ENCODE data around the gene TENM3.

The TENM3 gene

GRCh38 chr4:182504463-182504862 is 261.3 kb downstream of the TENM3 start:
- no peak overlapping the region for H3K9ac ChIP-seq (ENCODE audit: low read length in 2 of 2)
- no peaks in the 10 kb centered on the region for H3K36me3 ChIP-seq (ENCODE audit: control insufficient read depth in 2 of 2, insufficient read depth in 2 of 2, low read length in 2 of 2)
- no peaks in the 10 kb centered on the region for H3K9me3 ChIP-seq (ENCODE audit: control insufficient read depth in 2 of 2, low read length in 2 of 2)
- no peaks in the 10 kb centered on the region for H3K27me3 ChIP-seq (ENCODE audit: control insufficient read depth in 1 of 2, insufficient read depth in 2 of 2, low read length in 2 of 2)
- H3K27ac ChIP-seq (ENCODE audit: low read length), result no peak overlapping the region
- no peaks in the 10 kb centered on the region for H3K4me1 ChIP-seq (ENCODE audit: control insufficient read depth, insufficient read depth, low read length)
- H3K4me3 ChIP-seq (ENCODE audit: low read length in 2 of 2), result no peak overlapping the region

DNA sequence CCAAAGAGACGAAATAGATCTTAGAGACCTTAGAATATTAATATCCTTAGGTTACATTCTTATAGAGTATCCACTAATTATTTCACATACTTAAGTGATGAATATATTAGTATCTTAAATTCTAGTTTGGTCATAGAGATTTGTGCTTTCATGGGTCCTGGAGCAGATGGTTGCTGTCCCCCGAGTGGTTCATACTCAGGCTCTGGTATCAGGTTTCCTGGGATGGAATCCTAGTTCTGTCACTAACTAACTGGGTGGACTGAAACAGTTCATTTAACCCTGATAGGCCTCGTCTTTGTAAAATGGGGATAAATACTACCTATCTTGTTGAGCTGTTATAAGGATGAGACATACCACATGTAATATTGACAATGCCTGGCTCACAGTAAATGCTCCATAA is 264.6 kb downstream of the TENM3 start:
- no peak overlapping the region for H3K4me3 ChIP-seq (ENCODE audit: low read length in 2 of 2)
- no peaks in the 10 kb centered on the region for H3K4me1 ChIP-seq (ENCODE audit: control insufficient read depth, insufficient read depth, low read length)
- no peak overlapping the region for H3K9ac ChIP-seq (ENCODE audit: low read length in 2 of 2)
- H3K9me3 ChIP-seq (ENCODE audit: control insufficient read depth in 2 of 2, low read length in 2 of 2), result no peaks in the 10 kb centered on the region
- H3K27ac ChIP-seq (ENCODE audit: low read length), result no peak overlapping the region
- no peaks in the 10 kb centered on the region for H3K36me3 ChIP-seq (ENCODE audit: control insufficient read depth in 2 of 2, insufficient read depth in 2 of 2, low read length in 2 of 2)
- H3K27me3 ChIP-seq (ENCODE audit: control insufficient read depth in 1 of 2, insufficient read depth in 2 of 2, low read length in 2 of 2), result no peaks in the 10 kb centered on the region

DNA sequence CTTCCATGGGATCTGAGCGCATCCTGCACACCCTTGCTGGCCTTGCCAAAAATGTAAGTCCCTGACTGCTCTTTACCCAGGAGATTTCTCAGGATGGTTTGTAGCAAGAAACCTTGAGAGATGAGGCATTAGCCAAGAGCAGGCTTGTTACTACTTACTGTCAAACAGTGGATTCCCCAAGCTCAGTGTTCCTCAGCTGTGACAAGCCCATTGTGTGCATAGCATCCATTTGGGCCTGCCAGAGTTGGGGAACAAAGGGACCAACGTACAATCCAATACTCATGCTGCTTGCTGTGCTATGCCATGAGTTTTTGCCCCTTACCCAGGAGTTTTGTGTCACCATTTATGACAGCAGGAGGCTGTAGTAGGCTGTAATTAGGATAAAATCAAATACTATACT is 267.6 kb downstream of the TENM3 start:
- no peaks in the 10 kb centered on the region for H3K9me3 ChIP-seq (ENCODE audit: control insufficient read depth in 2 of 2, low read length in 2 of 2)
- H3K27me3 ChIP-seq (ENCODE audit: control insufficient read depth in 1 of 2, insufficient read depth in 2 of 2, low read length in 2 of 2), result no peaks in the 10 kb centered on the region
- H3K4me3 ChIP-seq (ENCODE audit: low read length in 2 of 2), result no peak overlapping the region
- no peaks in the 10 kb centered on the region for H3K4me1 ChIP-seq (ENCODE audit: control insufficient read depth, insufficient read depth, low read length)
- H3K36me3 ChIP-seq (ENCODE audit: control insufficient read depth in 2 of 2, insufficient read depth in 2 of 2, low read length in 2 of 2), result no peaks in the 10 kb centered on the region
- H3K27ac ChIP-seq (ENCODE audit: low read length), result no peak overlapping the region
- no peak overlapping the region for H3K9ac ChIP-seq (ENCODE audit: low read length in 2 of 2)

DNA sequence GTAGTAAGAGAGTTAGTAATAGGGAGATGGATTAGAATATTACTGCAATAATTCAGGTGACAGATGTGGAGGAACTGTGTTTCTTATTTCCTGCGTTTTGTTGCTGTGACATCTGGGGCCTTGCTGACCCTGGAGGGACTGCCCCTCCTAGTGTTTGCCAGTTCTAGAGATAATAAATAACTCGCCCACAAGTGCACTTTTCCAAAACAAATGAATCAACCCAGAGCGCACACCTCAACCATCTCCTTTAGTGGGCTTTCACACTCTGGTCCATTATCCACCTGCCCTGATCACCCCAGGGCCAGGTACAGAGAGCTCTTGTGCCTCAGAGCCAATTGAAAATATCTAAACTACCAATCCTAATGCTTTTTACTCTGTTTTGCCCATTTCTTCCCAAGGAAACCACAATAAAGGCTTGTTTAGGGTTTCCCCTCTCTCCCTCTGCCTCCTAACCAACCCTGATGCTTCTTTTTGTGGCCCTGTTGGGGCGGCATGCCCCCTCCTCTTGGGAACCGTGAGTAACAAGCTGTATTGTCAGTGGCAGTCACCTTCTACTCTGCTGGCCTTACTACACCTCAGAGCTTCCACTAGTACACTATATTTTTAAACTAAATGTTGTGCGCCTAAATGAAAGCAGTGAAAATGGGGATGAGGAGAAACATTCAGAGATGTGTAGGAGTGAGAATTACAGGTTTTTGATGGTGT is 270.5 kb downstream of the TENM3 start:
- no peaks in the 10 kb centered on the region for H3K27me3 ChIP-seq (ENCODE audit: control insufficient read depth in 1 of 2, insufficient read depth in 2 of 2, low read length in 2 of 2)
- no peaks in the 10 kb centered on the region for H3K36me3 ChIP-seq (ENCODE audit: control insufficient read depth in 2 of 2, insufficient read depth in 2 of 2, low read length in 2 of 2)
- no peak overlapping the region for H3K27ac ChIP-seq (ENCODE audit: low read length)
- H3K4me1 ChIP-seq (ENCODE audit: control insufficient read depth, insufficient read depth, low read length), result no peaks in the 10 kb centered on the region
- H3K9me3 ChIP-seq (ENCODE audit: control insufficient read depth in 2 of 2, low read length in 2 of 2), result no peaks in the 10 kb centered on the region
- H3K4me3 ChIP-seq (ENCODE audit: low read length in 2 of 2), result no peak overlapping the region
- no peak overlapping the region for H3K9ac ChIP-seq (ENCODE audit: low read length in 2 of 2)

DNA sequence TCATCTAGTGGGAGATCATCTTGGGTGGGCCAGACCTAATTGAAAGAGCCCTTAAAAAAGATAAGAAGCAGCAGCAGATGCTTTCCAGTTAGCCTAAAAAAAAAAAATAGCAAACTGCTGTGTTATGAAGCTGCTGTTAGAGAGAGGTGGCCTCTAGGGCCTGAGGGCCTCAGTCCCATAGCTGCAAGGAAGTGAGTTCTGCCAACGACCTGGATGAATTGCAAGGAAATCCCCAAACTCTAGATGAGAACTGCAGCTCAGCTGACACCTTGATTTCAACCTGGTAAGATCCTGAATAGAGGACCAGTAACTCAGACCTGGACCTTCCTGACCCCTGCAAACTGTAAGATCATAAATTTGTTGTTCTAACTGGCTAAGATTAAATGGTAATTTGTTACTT is 275.2 kb downstream of the TENM3 start:
- no peaks in the 10 kb centered on the region for H3K27me3 ChIP-seq (ENCODE audit: control insufficient read depth in 1 of 2, insufficient read depth in 2 of 2, low read length in 2 of 2)
- no peak overlapping the region for H3K27ac ChIP-seq (ENCODE audit: low read length)
- no peak overlapping the region for H3K4me3 ChIP-seq (ENCODE audit: low read length in 2 of 2)
- H3K9ac ChIP-seq (ENCODE audit: low read length in 2 of 2), result no peak overlapping the region
- H3K36me3 ChIP-seq (ENCODE audit: control insufficient read depth in 2 of 2, insufficient read depth in 2 of 2, low read length in 2 of 2), result no peaks in the 10 kb centered on the region
- no peaks in the 10 kb centered on the region for H3K9me3 ChIP-seq (ENCODE audit: control insufficient read depth in 2 of 2, low read length in 2 of 2)
- H3K4me1 ChIP-seq (ENCODE audit: control insufficient read depth, insufficient read depth, low read length), result no peaks in the 10 kb centered on the region

GRCh38 chr4:182519528-182519927 is 276.3 kb downstream of the TENM3 start:
- no peak overlapping the region for H3K9ac ChIP-seq (ENCODE audit: low read length in 2 of 2)
- no peak overlapping the region for H3K4me3 ChIP-seq (ENCODE audit: low read length in 2 of 2)
- no peaks in the 10 kb centered on the region for H3K36me3 ChIP-seq (ENCODE audit: control insufficient read depth in 2 of 2, insufficient read depth in 2 of 2, low read length in 2 of 2)
- no peak overlapping the region for H3K27ac ChIP-seq (ENCODE audit: low read length)
- H3K4me1 ChIP-seq (ENCODE audit: control insufficient read depth, insufficient read depth, low read length), result no peaks in the 10 kb centered on the region
- H3K9me3 ChIP-seq (ENCODE audit: control insufficient read depth in 2 of 2, low read length in 2 of 2), result no peaks in the 10 kb centered on the region
- H3K27me3 ChIP-seq (ENCODE audit: control insufficient read depth in 1 of 2, insufficient read depth in 2 of 2, low read length in 2 of 2), result no peaks in the 10 kb centered on the region

GRCh38 chr4:182521011-182521410 is 277.8 kb downstream of the TENM3 start:
- no peaks in the 10 kb centered on the region for H3K4me1 ChIP-seq (ENCODE audit: control insufficient read depth, insufficient read depth, low read length)
- no peaks in the 10 kb centered on the region for H3K27me3 ChIP-seq (ENCODE audit: control insufficient read depth in 1 of 2, insufficient read depth in 2 of 2, low read length in 2 of 2)
- no peak overlapping the region for H3K4me3 ChIP-seq (ENCODE audit: low read length in 2 of 2)
- no peak overlapping the region for H3K9ac ChIP-seq (ENCODE audit: low read length in 2 of 2)
- H3K27ac ChIP-seq (ENCODE audit: low read length), result no peak overlapping the region
- no peaks in the 10 kb centered on the region for H3K9me3 ChIP-seq (ENCODE audit: control insufficient read depth in 2 of 2, low read length in 2 of 2)
- no peaks in the 10 kb centered on the region for H3K36me3 ChIP-seq (ENCODE audit: control insufficient read depth in 2 of 2, insufficient read depth in 2 of 2, low read length in 2 of 2)

DNA sequence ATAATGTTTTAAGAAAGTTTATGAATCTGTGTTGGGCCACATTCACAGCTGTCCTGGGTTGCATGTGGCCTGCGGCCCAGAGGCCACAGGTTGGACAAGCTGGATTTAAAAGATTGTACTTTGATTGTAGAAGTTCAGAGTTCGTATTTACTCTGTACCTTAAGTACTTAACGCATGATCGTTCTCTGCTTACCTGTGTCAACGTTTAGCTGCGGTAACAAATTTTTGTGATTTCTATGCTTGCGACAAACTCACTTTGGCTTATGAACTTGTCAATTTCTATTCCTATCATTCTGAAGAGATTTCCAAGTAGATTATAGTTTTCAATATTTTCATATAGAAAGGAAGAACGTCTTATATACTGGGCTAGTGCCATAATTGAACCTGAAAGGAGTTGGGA is 285.6 kb downstream of the TENM3 start:
- Histone ChIP-seq H3K27ac (ENCODE audit: low read length) (no peak overlapping the region), H3K4me1 (ENCODE audit: control insufficient read depth, insufficient read depth, low read length) (peaks cover 6% of the 10 kb centered on the region), H3K27me3 (ENCODE audit: control insufficient read depth in 1 of 2, insufficient read depth in 2 of 2, low read length in 2 of 2) (no peaks in the 10 kb centered on the region), H3K36me3 (ENCODE audit: control insufficient read depth in 2 of 2, insufficient read depth in 2 of 2, low read length in 2 of 2) (no peaks in the 10 kb centered on the region), H3K9ac (ENCODE audit: low read length in 2 of 2) (no peak overlapping the region), H3K4me3 (ENCODE audit: low read length in 2 of 2) (no peak overlapping the region), H3K9me3 (ENCODE audit: control insufficient read depth in 2 of 2, low read length in 2 of 2) (no peaks in the 10 kb centered on the region)

DNA sequence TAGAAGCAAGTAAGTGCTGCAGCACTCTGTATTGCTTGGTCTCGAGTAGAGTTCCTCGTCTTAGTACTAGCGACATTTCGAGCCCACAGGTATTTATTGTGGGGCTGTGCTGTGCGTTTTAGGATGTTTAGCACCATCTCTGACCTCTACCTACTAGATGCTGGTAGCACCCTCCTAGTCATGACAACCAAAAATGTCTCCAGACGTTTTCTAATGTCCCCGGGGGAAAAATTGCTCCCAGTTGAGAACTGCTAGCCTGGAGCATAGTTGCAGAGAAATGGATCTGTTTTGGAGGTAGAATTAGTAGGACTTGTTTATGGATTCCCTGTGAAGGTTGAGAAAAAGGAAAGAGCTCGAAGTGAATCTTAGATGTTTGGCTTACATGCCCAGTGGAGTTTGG is 287.2 kb downstream of the TENM3 start:
- no peak overlapping the region for H3K27ac ChIP-seq (ENCODE audit: low read length)
- H3K36me3 ChIP-seq (ENCODE audit: control insufficient read depth in 2 of 2, insufficient read depth in 2 of 2, low read length in 2 of 2), result no peaks in the 10 kb centered on the region
- H3K9me3 ChIP-seq (ENCODE audit: control insufficient read depth in 2 of 2, low read length in 2 of 2), result no peaks in the 10 kb centered on the region
- H3K9ac ChIP-seq (ENCODE audit: low read length in 2 of 2), result no peak overlapping the region
- no peak overlapping the region for H3K4me3 ChIP-seq (ENCODE audit: low read length in 2 of 2)
- no peaks in the 10 kb centered on the region for H3K27me3 ChIP-seq (ENCODE audit: control insufficient read depth in 1 of 2, insufficient read depth in 2 of 2, low read length in 2 of 2)
- peaks cover 6% of the 10 kb centered on the region for H3K4me1 ChIP-seq (ENCODE audit: control insufficient read depth, insufficient read depth, low read length)

- Histone ChIP-seq H3K9ac (ENCODE audit: low read length in 2 of 2) (no peak overlapping the region), H3K27ac (ENCODE audit: low read length) (no peak overlapping the region), H3K4me3 (ENCODE audit: low read length in 2 of 2) (no peak overlapping the region)
Measured at GRCh38 chr4:182531555-182532162, 288.5 kb downstream of the TENM3 start.

GRCh38 chr4:182532441-182532840 is 289.2 kb downstream of the TENM3 start:
- no peaks in the 10 kb centered on the region for H3K27me3 ChIP-seq (ENCODE audit: control insufficient read depth in 1 of 2, insufficient read depth in 2 of 2, low read length in 2 of 2)
- H3K9me3 ChIP-seq (ENCODE audit: control insufficient read depth in 2 of 2, low read length in 2 of 2), result no peaks in the 10 kb centered on the region
- no peak overlapping the region for H3K9ac ChIP-seq (ENCODE audit: low read length in 2 of 2)
- H3K4me3 ChIP-seq (ENCODE audit: low read length in 2 of 2), result no peak overlapping the region
- peaks cover 6% of the 10 kb centered on the region for H3K4me1 ChIP-seq (ENCODE audit: control insufficient read depth, insufficient read depth, low read length)
- H3K36me3 ChIP-seq (ENCODE audit: control insufficient read depth in 2 of 2, insufficient read depth in 2 of 2, low read length in 2 of 2), result no peaks in the 10 kb centered on the region
- H3K27ac ChIP-seq (ENCODE audit: low read length), result no peak overlapping the region

More at GRCh38 chr4:182531555-182532162, 288.5 kb downstream of the TENM3 start:
- H3K4me1 ChIP-seq (ENCODE audit: control insufficient read depth, insufficient read depth, low read length), result peaks cover 6% of the 10 kb centered on the region
- no peaks in the 10 kb centered on the region for H3K27me3 ChIP-seq (ENCODE audit: control insufficient read depth in 1 of 2, insufficient read depth in 2 of 2, low read length in 2 of 2)
- H3K9me3 ChIP-seq (ENCODE audit: control insufficient read depth in 2 of 2, low read length in 2 of 2), result no peaks in the 10 kb centered on the region
- no peaks in the 10 kb centered on the region for H3K36me3 ChIP-seq (ENCODE audit: control insufficient read depth in 2 of 2, insufficient read depth in 2 of 2, low read length in 2 of 2)
